ENCODE results near the gene CRTAC1.

GRCh38 chr10:98028168-98028770 lies 2.2 kb downstream of the CRTAC1 start:
- TF ChIP-seq EZH2 (IDR thresholded peaks at IDR 0.05; ENCODE audit: borderline replicate concordance, low read length): no peak
- peak; percentile 65 to 77 for TF ChIP-seq CTCF (conservative IDR thresholded peaks at IDR 0.05 in 1 of 2, IDR thresholded peaks at IDR 0.05 in 1 of 2; ENCODE audit: extremely low read depth in 1 of 2, insufficient read depth in 1 of 2, low read depth in 1 of 2, low read length in 2 of 2)
